Activated CD4-positive, alpha-beta memory T cell treated with anti-CD3 and anti-CD28 coated beads, Interleukin-2, amount 10 ng/mL, durations not matched to agents 7 days and 5 days (primary cell): Measurements from ENCODE around the gene G6PD. TPM values are rescaled to one million over a fixed set of nuclear protein-coding genes. Genes with fewer than 3 reads are reported as not detected.

ENCODE experiments used
- total RNA-seq, 2 experiments: library from RNA; stranded (reverse); gene quantifications; one replicate each; pipeline ENCODE4 v1.2.3, GENCODE V29; 2021

Gene G6PD
- total RNA-seq, 2 experiments from 2014 or later = 62.7 to 64.4 TPM

Other genes starting within 250 kb of the G6PD start
- 1,000 to 10,000 TPM; 1,571 to 1,579 TPM for gene FLNA, start 172.2 kb downstream of the G6PD start, total RNA-seq
- 10 to 100 TPM; 65.5 to 66.0 TPM for gene EMD, start 167.6 kb downstream of the G6PD start, total RNA-seq
- 1,000 to 10,000 TPM; 2,958 to 2,962 TPM for gene RPL10, start 148.5 kb downstream of the G6PD start, total RNA-seq
- gene DNASE1L1, start 137.6 kb downstream of the G6PD start, total RNA-seq = 10 to 100 TPM; 23.3 to 23.7 TPM
- gene TAFAZZIN, start 135.3 kb downstream of the G6PD start, total RNA-seq = 10 to 100 TPM; 93.7 to 93.9 TPM
- gene ATP6AP1, start 118.2 kb downstream of the G6PD start, total RNA-seq = 10 to 100 TPM; 52.3 to 53.2 TPM
- gene GDI1, start 109.7 kb downstream of the G6PD start, total RNA-seq = 100 to 1,000 TPM; 114 to 117 TPM
- gene FAM50A, start 102.7 kb downstream of the G6PD start, total RNA-seq = 10 to 100 TPM; 62.4 to 65.4 TPM
- gene PLXNA3, start 88.6 kb downstream of the G6PD start, total RNA-seq = 10 to 100 TPM; 49.3 to 52.8 TPM
- 10 to 100 TPM; 28.1 to 29.9 TPM for gene LAGE3, start 67.6 kb downstream of the G6PD start, total RNA-seq
- 10 to 100 TPM; 44.5 to 47.3 TPM for gene UBL4A, start 60.2 kb downstream of the G6PD start, total RNA-seq
- 10 to 100 TPM; 27.0 to 27.6 TPM for gene SLC10A3, start 56.2 kb downstream of the G6PD start, total RNA-seq
- gene FAM3A, start 30.6 kb downstream of the G6PD start, total RNA-seq = 10 to 100 TPM; 24.9 to 29.0 TPM
- gene IKBKG, start 774 bp upstream of the G6PD start, total RNA-seq = 10 to 100 TPM; 51.9 to 54.0 TPM
- not detected for gene CTAG1A, start 38.3 kb upstream of the G6PD start, total RNA-seq
- gene CTAG1B, start 72.4 kb upstream of the G6PD start, total RNA-seq = not detected
- not detected for gene CTAG2, start 106.7 kb upstream of the G6PD start, total RNA-seq
- gene GAB3, start 204.2 kb upstream of the G6PD start, total RNA-seq = 10 to 100 TPM; 10.5 to 12.0 TPM
- 10 to 100 TPM; 46.8 to 50.4 TPM for gene DKC1, start 216.0 kb upstream of the G6PD start, total RNA-seq